HFF-Myc (cell line): ENCODE data around the gene CTNNA2.

Experiments
- DNase-seq: peaks from one replicate; pipeline ENCODE4 v3.0.0-alpha.2; 2011; ENCODE audit warnings: low read depth; ENCODE audit errors: extremely low read depth
- H3K4me3 ChIP-seq: replicated peaks from 2 replicates; pipeline ENCODE4 v1.5.1; 2011; ENCODE audit warnings: low read depth, mild to moderate bottlenecking, control low read depth, low read length
- TF ChIP-seq, protein P1 (sequence below): IDR thresholded peaks from 2 replicates; pipeline ENCODE4 v1.5.1; 2012; ENCODE audit warnings: mild to moderate bottlenecking, low read depth, low read length, control low read depth; ENCODE audit errors: missing control alignments

CTNNA2 gene

DNA sequence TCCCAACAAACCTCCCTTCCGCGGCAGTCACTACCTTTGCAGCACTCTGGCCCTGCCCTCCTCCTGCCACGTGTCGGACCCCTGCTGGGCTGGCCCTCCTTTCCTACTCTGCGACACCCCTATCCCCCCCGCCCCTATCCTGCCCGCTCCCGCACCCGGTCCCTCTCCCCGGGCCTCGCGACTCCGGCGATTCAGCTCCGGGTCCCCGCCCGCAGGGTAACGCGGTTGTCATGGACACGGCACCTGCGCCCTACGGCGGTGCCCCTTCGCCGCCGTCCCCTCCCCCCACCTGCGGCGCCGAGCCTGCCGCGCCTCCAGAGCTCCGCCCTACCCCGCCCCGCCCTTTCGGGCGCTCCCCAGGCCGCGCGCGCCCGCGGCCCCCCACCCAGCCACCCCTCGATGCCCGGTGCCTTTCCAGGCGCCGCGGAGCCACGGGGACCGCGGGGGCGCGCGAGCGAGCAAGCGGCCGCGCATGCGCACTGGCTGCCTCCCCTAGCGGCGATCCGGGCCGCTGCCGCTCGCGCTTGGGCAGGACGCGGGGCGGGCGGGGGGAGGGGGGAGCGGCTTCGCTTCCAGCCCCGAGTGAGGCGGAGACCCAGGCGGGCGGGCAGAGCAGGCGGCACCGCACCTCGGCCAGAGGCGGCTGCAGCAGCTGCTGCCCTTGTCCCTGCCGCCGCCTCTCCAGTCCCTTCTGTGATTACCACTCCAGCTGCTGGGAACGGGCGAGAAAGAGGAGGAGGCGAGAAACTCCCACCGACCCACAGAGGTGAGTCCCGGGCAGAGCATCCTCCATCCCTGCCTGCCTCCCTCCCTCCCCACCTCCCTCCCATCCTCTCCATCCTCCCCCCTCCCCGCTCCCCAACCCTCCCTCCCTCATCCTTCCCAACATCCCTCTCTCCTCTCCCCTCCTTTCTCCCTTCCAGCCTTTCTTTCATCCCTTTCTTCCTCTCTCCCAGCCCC is at the start of gene CTNNA2:
Gene CTNNA2, plus strand, starts transcription at position 610 of the 960 bp plus-strand sequence.
- TF ChIP-seq, protein P1, sequence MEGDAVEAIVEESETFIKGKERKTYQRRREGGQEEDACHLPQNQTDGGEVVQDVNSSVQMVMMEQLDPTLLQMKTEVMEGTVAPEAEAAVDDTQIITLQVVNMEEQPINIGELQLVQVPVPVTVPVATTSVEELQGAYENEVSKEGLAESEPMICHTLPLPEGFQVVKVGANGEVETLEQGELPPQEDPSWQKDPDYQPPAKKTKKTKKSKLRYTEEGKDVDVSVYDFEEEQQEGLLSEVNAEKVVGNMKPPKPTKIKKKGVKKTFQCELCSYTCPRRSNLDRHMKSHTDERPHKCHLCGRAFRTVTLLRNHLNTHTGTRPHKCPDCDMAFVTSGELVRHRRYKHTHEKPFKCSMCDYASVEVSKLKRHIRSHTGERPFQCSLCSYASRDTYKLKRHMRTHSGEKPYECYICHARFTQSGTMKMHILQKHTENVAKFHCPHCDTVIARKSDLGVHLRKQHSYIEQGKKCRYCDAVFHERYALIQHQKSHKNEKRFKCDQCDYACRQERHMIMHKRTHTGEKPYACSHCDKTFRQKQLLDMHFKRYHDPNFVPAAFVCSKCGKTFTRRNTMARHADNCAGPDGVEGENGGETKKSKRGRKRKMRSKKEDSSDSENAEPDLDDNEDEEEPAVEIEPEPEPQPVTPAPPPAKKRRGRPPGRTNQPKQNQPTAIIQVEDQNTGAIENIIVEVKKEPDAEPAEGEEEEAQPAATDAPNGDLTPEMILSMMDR = no peak
- no peak within 1 kb of the TSS for H3K4me3 ChIP-seq
- no peak for DNase-seq

DNA sequence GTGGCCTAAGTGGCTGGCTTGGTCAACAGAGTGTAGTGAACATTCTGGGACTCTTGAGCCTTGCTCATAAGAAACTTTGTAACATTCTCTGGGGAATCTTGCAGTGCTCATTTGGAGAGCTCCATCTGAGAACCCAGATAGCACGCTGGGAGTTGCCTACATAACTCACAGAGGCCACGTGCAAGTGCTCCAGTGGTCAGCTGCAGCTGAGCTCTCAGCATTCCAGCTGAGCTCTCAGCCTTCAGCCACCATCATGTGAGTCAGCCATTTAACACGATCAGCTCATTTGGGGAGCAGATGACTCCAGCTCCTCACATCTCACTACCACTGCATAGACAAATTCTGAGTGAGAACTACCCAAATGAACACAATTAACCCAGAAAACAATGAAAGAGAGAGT is 25.5 kb upstream of the CTNNA2 start:
- no peak for DNase-seq
- no peak overlapping the region for H3K4me3 ChIP-seq
- TF ChIP-seq, protein P1 = no peak

DNA sequence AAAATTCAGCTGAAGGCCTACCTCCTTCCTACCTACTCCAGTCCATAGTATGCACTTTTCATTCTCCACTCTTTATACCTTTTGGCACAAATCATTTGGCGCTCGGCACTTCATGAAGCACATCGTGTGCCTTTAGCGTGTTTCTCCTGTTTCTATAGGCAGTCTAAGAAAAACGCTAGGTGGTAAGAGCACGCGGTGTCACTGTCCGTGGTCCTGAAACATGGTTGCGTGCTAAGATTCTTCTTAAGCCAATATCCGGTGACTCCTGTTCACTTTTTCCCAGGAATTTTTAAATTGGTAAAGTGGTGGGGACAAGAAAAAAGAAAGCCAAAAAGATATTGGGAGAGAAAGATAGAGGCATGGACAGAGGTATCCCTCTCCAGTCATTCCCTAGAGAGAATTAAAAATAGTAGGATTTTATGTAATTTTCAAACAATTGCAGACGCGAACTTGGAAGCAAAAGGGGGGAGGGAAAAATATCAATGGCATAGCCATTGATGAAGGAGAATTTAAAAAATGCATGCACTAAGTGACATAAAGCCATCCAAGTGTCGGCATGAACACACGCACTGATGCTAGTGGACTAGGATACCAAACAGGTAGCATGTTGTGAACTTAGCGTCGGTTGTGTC is 1.4 kb upstream of the CTNNA2 start:
- peak; percentile 30 for DNase-seq
- TF ChIP-seq, protein P1 = no peak
- no peak overlapping the region for H3K4me3 ChIP-seq

DNA sequence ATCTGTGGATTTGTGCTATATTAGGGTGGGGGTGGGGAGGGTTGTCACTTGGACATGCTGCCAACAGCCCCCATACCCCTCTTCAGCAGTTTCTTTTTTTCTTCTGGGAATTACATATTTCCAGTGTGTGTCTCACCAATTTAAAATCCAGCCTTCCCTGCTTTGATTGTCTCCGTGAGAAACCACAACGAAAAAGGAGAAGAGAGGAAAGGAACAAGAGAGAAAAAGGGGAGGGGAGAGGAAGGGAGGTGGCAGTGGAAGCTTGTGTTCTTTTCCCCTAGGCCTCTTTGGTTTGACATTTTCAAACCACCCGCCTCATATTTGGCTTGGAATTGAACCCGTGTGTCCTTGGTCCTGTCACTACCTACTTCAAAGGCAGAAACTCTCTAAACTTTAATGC is 860 bp downstream of the CTNNA2 start:
- no peak for DNase-seq
- TF ChIP-seq, protein P1 = no peak
- no peak overlapping the region for H3K4me3 ChIP-seq

DNA sequence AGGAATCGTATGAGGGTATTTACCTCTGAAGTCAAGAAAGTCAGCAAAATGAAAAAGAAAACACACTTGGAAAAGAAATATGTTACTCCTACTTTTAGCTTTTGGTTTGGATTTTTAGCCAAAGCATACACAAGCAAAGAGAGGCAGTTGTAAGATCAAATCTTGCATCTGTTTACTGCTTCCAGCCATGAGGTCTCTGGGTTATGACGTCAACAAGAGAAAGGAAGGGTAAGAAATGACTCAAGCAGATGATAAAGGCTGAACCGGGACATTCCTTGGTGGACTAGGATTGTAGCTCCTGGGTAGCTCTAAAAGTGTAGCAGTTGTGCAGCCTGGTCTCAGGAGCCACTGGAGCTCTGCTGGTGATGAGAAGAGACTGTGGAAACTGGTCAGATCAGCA is 16.8 kb downstream of the CTNNA2 start:
- H3K4me3 ChIP-seq = no peak overlapping the region
- TF ChIP-seq, protein P1 = no peak
- no peak for DNase-seq

DNA sequence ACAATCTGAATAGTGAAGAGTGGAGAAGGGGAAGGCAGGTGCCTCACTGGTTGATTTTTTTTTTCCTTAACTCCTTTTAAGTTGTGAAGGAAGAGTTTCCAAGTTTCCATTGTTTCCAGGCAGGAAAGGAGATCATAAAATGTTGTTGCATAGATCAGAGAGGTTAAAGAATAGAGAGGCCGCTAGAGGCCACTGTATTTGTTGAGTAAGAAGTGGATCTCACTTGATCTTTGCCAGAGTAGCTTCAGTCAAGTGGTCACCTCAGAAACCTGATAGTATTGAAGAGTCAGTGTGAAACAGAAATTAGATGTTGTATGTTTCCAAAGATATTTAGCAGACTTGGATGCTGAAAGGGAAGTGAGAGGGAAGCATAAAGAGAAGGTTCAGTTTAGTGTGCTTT is 17.6 kb downstream of the CTNNA2 start:
- TF ChIP-seq, protein P1 = no peak
- DNase-seq = no peak
- H3K4me3 ChIP-seq = no peak overlapping the region
